Left renal pelvis (tissue), 4 donors: ENCODE data around the gene ST6GAL1. TPM values are rescaled to one million over a fixed set of nuclear protein-coding genes. Genes with fewer than 3 reads are reported as not detected.
"Not testable (repeated sequence)": the region's sequence is repeated elsewhere in the genome, so short reads cannot be mapped to it uniquely, and the experiment has no call there.

Experiments
- DNase-seq, 4 donors: peaks; one replicate each; pipeline ENCODE4 v3.0.0-alpha.2; 2013; ENCODE audit warnings: low read depth in 4 of 4, low spot score in 3 of 4
- polyA plus RNA-seq, 4 donors: library from polyadenylated mRNA; unstranded; fragments of 120-200 nt; gene quantifications; one replicate each; pipeline ENCODE4 v1.2.1, GENCODE V29; 2013; ENCODE audit not compliant: insufficient read length in 4 of 4

ST6GAL1 gene
- polyA plus RNA-seq, 4 donors = 28.3 to 96.4 (median 69.5) TPM

DNA sequence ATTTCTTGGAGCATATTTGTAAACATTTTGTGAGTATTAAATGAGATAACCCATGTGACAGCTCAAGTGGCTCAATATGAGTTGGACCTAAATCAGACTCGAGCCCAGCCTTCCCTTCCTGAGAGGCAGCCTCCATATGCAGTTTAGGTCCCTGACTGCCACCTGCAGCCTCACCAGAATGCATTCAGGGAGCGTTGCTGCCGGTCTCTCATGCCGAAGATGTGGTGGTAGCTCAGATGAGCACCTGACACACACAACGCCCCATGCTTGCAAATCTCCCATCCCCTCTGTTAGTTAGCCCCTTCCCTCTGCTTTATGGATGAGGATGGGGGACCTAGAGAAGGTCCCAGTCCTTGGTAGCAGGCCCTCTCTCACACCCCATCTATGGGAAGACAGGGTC, 9.2 kb downstream of the ST6GAL1 start:
- DNase-seq = no peak

DNA sequence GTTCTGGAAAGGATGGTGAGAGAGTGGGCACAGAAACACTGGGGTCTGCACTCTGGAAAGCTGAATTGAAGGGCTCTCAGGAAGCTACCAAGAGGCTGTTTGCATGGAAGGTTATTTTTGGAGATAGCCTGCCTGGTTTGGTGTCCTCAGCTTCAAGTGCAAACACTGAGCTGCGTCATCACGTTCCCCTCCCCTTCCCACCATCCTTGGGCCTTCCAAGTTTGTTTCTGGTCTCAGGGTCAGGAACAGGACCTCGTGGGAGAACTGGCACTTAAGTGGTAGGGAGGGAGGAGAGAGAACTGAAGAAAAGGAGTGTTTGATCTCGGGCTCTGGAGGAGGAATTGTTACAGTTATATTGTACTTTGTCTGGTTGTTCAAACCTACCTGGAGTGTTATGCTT, 10.6 kb downstream of the ST6GAL1 start:
- no peak for DNase-seq

DNA sequence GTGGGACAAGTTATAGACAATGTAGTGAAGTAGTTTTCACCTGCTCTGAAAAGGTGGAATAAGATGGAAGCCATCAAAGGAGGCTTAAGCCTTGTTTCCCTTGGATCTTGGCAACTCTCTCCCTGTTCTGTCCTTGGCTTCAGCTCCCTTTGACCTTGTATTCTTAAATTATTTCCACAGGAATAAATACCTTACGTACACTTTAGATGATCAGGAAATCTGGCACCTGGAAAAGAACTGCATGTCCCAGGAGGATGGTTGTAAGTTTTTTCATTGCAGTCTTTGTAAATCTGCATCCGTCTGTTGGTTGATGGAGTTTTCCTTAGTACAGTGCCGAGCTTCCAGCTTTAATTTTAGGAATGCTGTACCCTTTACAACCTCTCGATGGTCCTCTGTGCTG, 11.8 kb downstream of the ST6GAL1 start:
- no peak for DNase-seq

DNA sequence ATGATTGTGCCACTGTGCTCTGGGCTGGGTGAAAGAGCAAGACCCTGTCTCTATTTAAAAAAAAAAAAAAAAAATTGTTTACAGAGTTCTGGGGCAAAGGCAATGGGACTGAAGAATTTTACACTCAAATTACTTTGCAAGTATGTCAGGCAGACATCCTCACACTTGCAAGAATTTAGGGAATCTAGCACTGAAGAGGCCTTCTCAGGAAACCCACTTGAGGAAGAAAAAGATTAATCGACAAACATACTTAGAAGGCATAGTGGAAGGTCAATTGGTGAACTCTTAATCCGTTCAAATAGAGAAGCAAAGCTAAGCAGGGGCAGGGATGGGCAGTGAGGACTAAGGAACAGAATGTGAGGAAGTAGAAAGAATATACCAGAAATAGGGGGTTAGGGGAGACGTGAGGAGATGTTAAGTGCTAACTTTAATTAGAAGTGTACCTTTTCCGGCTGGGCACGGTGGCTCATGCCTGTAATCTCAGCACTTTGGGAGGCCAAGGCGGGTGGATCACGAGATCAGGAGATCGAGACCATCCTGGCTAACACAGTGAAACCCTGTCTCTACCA, 15.0 kb downstream of the ST6GAL1 start:
- no peak for DNase-seq

DNA sequence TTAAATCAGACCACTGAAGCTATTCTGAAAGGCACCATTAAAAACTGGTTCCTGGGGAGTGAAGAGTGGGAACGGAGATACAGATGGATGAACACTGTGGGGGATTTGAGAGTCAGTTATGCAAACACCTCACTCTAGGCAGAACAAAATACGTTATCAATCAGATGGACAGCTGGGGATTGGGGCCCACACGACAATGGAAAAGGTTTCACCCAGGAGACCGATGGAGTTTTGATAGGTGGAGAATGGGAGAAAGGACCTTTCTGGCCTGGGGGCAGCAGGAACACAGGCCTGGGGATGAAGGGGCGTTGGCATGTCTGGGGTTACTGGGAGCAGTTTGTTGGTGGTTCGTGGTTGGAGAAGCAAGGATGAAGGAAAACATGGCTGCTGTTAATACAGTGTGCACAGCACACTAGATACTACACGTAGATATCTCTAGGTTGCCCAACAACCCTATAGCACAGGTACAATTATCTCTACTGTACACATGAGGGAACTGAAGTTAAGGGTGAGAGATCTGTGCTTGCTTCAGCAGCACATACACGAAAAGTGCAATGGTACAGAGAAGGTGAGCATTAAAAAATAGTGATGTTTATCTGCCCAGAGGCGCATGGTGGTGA, 16.5 kb downstream of the ST6GAL1 start:
- DNase-seq = no peak

DNA sequence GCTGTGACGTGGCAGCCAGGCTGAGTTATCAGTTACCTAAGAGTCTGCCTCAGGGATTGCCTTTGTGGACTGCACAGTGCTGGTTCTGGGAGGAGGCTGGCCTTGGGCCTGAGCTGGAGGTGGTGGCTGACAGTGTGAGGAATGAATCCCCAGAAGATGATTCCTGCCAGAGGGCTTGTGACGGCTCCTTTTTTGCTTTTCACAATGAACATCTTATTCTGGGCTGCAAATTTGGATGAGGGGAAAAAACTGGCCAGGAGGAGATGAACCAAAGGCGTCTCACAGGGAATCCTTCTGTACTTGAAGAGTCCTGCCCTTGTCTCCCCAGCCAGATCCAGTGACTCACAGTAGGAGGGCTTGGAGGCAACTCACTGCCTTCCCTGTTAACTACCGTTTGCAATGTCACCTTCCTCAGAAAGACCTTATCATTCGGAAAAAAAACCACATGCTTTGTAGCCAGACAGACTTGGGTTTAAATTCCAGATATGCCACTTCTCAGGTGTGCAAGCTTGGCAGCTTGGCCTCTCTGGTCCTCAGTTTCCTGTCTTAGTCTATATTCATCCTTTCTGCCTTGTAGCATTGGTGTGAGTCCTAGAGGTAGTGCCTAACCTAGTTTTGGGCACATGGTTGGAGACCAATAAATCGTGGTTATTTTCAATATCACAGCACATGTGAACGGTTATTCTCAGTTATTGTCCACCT, 19.1 kb downstream of the ST6GAL1 start:
- no peak for DNase-seq

DNA sequence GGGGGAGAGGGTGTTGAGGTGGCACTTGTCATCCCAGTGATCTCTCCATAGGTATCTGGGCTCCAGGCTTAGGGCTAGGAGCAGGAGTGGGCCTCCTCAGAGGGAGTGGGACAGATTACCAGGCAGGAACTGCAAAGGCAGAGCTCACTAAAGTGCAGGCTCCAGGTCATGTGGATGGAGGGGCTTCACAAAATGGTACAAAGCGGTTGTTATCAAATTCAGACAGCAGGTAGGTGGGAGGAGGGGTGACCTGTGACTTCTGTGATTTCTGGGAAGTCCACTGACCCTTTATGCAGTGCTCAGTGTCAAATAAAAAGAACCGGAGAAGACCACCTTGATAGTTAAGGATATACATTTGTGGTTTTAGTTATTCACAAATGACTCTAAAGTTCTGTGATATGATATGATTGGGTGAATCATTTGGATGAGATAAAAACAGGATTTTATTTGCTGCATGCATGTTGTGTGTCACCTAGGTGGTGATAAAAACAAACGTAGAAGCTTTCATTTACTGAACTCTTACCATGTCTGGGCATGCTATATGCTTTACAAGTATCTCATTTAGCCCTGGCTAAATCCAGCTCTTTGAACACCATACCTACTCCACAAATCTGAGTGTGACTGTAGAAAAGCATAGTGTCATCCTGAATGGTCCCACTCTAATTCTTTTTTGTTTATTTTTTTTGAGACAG, 20.2 kb downstream of the ST6GAL1 start:
- no peak for DNase-seq

DNA sequence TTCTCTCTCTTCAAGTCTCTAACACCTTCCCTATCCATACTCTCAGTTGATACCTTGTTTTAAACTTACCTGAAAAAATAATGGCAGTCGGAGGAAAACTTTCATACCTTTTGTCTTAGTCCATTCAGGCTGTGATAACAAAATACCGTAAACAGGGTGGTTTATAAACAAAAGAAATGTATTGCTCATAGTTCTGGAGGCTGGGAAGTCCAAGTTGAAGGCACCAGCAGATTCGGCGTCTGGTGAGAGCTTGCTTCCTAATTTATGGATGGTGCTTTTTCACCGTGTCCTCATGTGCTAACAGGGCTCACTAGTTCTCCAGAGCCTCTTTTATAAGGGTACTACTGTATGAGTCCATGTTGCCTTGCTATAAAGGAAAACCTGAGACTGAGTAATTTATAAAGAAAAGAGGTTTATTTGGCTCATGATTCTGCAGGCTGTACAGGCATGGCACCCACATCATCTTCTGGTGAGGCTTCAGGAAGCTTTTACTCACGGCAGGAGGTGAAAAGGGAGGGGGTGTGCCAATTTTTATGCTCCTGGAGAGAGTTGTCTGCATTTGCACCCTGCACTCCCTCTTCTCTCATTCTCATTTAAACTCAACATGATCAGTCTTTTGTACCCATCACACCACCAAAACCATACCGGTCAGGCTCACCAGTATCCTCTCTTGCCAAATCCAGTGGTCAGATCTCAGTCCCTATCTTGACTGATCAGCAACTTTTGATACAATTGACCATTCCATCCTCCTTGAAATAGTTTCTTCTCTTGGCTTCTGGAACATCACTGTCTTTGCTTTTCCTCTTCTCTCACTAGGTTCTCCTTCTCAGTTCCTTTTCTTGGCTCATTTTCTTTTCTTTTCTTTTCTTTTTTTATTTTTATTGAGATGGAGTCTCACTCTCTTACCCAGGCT, 21.6 kb downstream of the ST6GAL1 start:
- DNase-seq = no peak

DNA sequence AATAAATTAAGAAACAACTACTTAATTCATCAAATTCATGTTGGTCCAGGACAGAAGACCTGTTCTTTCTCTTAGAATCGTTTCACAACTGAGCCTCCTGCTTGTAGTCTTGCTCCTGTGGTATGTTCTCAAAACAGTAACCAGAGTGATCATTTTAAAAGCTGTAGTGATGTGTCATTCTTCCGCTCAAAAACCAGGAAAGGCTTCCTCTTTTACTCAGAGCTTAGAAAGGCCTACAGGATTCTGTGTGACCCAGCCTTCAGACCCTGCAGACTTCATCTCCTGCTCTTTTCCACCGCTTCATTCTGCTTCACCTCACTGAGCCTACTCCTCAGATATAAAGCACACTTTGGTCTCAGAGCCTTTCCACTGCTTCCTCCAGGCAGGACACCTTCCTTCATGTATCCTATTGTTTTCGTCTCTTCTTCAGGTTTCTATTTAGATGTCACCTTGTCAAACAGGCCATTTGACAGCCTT, 22.7 kb downstream of the ST6GAL1 start:
- DNase-seq = no peak

DNA sequence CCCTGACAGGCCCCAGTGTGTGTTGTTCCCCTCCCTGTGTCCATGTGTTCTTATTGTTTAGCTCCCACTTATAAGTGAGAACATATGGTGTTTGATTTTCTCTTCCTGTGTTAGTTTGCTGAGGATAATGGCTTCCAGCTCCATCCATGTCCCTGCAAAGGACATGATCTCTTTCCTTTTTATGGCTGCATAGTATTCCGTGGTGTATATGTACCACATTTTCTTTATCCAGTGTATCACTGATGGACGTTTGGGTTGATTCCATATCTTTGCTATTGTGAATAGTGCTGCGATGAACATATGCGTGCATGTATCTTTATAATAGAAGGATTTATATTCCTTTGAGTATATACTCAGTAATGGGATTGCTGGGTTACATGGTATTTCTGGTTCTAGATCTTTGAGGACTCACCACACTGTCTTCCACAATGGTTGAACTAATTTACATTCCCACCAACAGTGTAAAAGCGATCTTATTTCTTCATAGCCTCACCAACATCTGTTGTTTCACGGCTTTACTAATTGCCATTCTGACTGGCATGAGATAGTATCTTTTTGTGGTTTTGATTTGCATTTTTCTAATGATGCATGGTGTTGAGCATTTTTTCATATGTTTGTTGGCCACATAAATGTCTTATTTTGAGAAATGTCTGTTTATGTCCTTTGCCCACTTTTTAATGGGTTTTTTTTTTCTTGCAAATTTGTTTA, 23.8 kb downstream of the ST6GAL1 start:
- DNase-seq = not testable (repeated sequence)

DNA sequence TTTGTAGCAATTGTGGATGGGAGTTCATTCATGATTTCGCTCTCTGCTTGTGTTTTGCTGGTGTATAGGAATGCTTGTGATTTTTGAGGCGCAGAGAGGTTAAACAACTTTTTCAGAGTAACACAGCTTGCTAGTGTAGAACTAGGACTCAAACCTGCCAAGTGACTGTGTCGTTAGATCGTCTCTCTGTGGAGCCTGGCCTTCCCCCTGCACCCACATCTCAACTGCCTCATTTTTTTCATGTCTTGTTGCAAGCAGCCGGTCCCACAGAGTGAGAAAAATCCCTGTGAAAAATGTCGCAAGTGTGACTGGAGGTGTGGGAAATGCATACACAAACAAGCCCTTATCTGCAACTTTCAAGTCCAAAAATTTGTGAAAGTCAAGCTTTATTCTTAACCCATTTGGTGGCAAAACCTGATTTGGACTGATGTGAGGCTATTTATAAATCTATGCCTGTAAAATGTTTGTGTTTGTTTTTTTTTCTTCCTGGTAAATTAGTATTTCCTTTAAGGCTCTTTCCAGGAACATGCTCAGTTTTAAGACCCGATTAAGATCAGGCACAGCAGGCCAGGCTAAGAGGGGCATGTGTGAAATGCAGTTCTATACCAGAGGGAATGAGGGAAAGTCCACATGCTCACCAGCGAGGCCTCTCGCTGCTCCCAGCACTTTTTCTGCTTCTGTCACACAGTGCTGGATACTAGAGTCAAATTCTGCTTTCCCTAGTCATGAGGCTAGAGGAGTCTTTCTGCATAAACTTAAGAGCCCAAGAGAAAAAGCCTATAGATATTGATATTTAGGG, 25.8 kb downstream of the ST6GAL1 start:
- DNase-seq = no peak

DNA sequence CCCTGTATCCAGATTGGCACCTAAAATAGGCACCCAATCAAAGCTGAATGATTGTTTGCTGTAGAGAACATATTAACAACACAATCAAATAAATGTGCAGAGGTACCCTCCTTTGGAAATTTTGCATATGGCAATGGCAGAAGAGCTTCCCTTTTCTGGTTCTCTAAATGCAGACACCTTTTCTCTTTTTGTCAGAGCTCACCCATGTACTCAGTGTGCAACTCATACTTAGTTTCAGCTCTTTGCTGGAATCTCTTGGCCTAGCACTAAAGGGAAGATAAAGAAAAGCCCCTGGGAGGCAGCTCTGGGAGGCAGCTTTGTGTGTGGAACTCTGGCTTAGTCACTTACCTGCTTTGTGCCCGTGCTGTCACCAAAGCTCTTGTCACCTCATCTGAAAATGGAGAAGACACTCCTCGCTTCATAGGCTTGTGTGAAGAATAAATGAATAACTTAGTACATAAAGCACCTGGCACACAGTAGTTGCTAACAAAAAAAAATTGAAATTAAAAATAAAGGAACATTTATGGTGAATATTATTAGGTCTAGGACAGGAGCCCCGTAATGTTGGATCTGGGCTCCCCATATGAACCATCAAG, 28.8 kb downstream of the ST6GAL1 start:
- DNase-seq = no peak

DNA sequence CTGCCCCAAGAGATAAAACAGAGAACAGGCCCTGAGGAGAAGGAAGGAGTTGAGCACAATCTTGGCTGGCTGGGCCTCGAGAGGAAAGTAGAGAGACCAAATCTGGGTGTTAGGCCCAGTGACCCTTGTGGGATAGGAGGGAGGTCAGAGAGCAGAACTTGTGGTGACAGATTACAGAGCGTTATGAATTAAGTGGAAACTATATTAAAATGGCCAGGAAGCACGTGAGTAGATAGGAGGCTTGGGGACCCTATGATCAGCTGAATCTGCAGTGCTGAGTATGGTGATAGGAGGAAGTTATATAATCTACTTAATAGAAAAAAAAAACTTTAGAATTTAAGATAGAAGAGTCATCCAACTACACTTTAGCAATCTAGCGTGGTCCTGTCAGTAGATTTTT, 30.0 kb downstream of the ST6GAL1 start:
- DNase-seq = no peak

DNA sequence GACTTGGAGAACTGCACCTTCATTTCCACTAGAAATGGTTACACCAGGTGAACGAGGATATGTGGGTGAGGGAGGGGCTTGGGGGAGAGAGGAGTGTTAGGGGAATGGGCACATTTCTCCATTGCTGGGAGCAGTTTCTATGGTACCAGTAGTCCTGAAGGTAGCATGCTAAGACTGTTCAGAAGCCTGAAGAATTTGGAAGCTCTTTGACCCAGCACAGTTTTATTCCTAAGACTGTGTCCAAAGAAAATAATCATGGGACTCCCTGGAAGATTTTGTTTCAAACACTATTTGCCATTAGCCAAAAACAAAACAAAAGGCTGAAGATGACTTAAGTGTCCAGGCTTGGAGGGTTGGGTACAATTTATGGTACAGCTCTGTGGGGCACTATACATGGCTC, 32.1 kb downstream of the ST6GAL1 start:
- no peak for DNase-seq

DNA sequence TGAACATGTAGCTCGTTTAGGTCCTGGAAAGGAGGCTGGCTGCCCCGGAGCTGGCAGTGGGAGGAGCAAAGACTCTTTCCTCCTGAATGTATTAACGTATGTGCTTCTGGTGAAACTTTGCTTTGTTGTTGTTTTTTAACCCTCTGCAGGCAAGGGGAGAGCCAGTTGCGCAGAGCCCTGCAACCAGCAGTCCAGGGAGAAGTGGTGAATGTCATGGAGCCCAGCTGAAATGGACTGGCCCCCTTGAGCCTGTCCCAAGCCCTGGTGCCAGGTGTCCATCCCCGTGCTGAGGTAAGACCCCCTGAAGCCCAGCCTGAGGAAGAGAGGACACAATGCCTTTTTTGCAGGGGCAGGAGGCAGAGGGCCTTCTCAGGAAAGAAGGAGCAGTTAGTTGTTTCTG, 33.3 kb downstream of the ST6GAL1 start:
- no peak for DNase-seq

DNA sequence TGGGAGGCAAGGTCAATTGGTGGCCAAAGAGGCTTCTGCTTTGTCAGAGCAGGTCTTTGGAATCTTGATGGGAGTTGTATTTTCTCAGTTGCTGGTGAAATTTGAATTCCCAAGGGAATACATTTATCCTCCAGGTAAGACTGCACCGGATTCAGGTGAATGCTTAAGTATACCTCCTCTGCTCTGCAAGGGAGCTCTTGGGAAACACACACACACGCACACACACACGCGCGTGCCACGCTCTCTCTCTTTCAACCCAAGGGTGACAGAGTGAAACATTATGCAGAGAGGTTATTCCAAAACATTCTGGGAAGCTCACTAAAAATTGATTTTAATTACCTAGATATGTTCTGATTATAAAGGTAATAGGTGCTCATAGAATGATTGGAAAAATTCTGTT, 33.7 kb downstream of the ST6GAL1 start:
- no peak for DNase-seq

DNA sequence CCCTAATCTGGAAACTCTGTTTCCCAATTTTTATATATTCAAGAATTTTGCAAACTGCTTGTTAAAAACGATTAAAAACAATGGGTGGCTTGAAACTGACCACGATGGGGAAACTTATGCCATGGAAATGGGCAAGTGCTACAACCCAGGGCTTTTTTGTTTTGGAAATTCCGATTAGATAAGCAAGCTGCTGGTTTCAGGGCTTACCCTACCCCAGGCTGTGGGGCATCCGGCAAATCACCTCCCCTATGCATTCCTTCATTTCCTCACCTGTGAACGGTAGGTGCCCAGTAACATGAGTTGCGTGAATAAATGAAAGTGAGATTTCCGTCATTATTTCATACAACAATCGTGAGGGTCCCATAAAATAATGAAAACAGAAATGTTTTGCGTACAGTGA, 34.3 kb downstream of the ST6GAL1 start:
- DNase-seq = no peak

DNA sequence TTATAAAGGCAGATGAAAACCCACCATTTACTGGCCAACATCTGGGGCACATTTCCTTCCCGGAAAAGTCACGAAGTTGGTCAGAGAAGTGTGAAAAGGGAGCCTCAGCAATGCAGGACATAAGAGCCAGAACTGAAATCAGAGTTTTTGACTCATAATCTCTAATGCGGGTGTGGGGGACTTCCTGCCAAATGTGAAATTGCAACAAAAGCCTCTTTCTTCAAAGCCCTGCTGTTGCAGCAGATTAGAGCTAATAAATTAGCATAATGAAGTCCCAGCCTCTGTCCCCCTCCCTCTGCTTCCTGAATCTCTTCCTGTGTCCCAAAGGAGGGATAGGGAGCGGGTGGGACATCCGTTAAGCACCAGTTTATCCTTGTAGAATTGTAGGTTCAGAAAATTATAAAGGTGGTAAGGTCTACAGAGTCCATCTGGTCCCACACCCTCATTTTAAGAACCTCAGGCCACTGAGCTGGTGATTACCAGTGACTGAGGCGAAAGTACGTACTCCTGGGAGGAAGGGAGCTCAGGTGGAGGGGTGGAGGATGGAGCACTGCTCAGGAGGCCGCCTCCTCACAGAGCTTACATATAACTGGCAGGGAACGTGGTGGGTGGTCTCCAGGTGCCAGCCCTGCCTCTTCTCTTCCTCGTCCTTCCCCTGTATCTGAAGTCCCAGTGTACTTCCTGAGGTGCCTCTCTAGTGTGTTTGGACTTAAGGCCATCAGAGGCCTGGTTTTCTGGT, 35.0 kb downstream of the ST6GAL1 start:
- DNase-seq = no peak
